GM19099 (cell line): Measurements from ENCODE around the gene PCAT7.

Source experiments
- POLR2A ChIP-seq: IDR thresholded peaks from 3 replicates; pipeline ENCODE4 v1.6.1; 2011; ENCODE audit warnings: low read depth; ENCODE audit not compliant: insufficient read length; ENCODE audit errors: extremely low read depth

The PCAT7 gene

GRCh38 chr9:94554439-94555331 lies at the start of gene PCAT7:
TSS of gene PCAT7 (plus strand) at chr9:94555083.
- no peak for TF ChIP-seq POLR2A

- no peak for TF ChIP-seq POLR2A
These were observed 47.2 kb upstream of the PCAT7 start for GRCh38 chr9:94507531-94508258.

- TF ChIP-seq POLR2A: no peak
These were observed 43.5 kb upstream of the PCAT7 start for GRCh38 chr9:94511134-94511954.

GRCh38 chr9:94511955-94512265 lies 43.0 kb upstream of the PCAT7 start:
- TF ChIP-seq POLR2A: no peak

GRCh38 chr9:94514722-94515121 lies 40.2 kb upstream of the PCAT7 start:
- no peak for TF ChIP-seq POLR2A

- no peak for TF ChIP-seq POLR2A
These were observed 37.6 kb upstream of the PCAT7 start for GRCh38 chr9:94517254-94517653.

- no peak for TF ChIP-seq POLR2A
These were observed 29.4 kb upstream of the PCAT7 start for GRCh38 chr9:94525396-94526035.

- no peak for TF ChIP-seq POLR2A
These were observed 28.6 kb upstream of the PCAT7 start for GRCh38 chr9:94526271-94526670.

GRCh38 chr9:94526951-94527350 lies 27.9 kb upstream of the PCAT7 start:
- TF ChIP-seq POLR2A: no peak

- TF ChIP-seq POLR2A: no peak
These were observed 26.0 kb upstream of the PCAT7 start for GRCh38 chr9:94528886-94529285.

- TF ChIP-seq POLR2A: no peak
These were observed 21.7 kb upstream of the PCAT7 start for GRCh38 chr9:94533155-94533554.

GRCh38 chr9:94533601-94534000 lies 21.3 kb upstream of the PCAT7 start:
- TF ChIP-seq POLR2A: no peak

- TF ChIP-seq POLR2A: no peak
These were observed 20.0 kb upstream of the PCAT7 start for GRCh38 chr9:94534901-94535300.

- no peak for TF ChIP-seq POLR2A
These were observed 16.0 kb upstream of the PCAT7 start for GRCh38 chr9:94538908-94539307.

GRCh38 chr9:94545940-94546339 lies 8.9 kb upstream of the PCAT7 start:
- no peak for TF ChIP-seq POLR2A
